GM19351 (cell line): ENCODE measurements around the gene ZBTB47.

Experiments
- ATAC-seq: cut with Tn5 transposase; IDR thresholded peaks from one replicate; pipeline ENCODE4 v1.9.1; 2021; ENCODE audit warnings: mild to moderate bottlenecking, moderate library complexity; ENCODE audit not compliant: unreplicated experiment

ZBTB47 gene

GRCh38 chr3:42653560-42654330 is at the start of gene ZBTB47:
TSS of gene ZBTB47 (plus strand) at chr3:42653697. CDS start at chr3:42658356, 4,659 bp downstream.
- ATAC-seq, result no peak

- no peak for ATAC-seq
Measured at GRCh38 chr3:42605546-42606173, 47.8 kb upstream of the ZBTB47 start.

GRCh38 chr3:42608581-42608980 is 44.9 kb upstream of the ZBTB47 start:
- no peak for ATAC-seq

- no peak for ATAC-seq
Measured at GRCh38 chr3:42610976-42611375, 42.5 kb upstream of the ZBTB47 start.

- ATAC-seq, result no peak
Measured at GRCh38 chr3:42612217-42612616, 41.3 kb upstream of the ZBTB47 start.

GRCh38 chr3:42612928-42613327 is 40.6 kb upstream of the ZBTB47 start:
- ATAC-seq, result peak; percentile 96

GRCh38 chr3:42613462-42613861 is 40.0 kb upstream of the ZBTB47 start:
- no peak for ATAC-seq

- no peak for ATAC-seq
Measured at GRCh38 chr3:42631620-42632019, 21.9 kb upstream of the ZBTB47 start.

GRCh38 chr3:42632146-42632545 is 21.4 kb upstream of the ZBTB47 start:
- no peak for ATAC-seq

- no peak for ATAC-seq
Measured at GRCh38 chr3:42633544-42633943, 20.0 kb upstream of the ZBTB47 start.

GRCh38 chr3:42635111-42635510 is 18.4 kb upstream of the ZBTB47 start:
- peak; percentile 62 for ATAC-seq

GRCh38 chr3:42637001-42637400 is 16.5 kb upstream of the ZBTB47 start:
- no peak for ATAC-seq

GRCh38 chr3:42638339-42638842 is 15.1 kb upstream of the ZBTB47 start:
- peak; percentile 67 for ATAC-seq

GRCh38 chr3:42639192-42639591 is 14.3 kb upstream of the ZBTB47 start:
- ATAC-seq, result no peak

GRCh38 chr3:42640129-42640528 is 13.4 kb upstream of the ZBTB47 start:
- no peak for ATAC-seq

- no peak for ATAC-seq
Measured at GRCh38 chr3:42640771-42641370, 12.6 kb upstream of the ZBTB47 start.

GRCh38 chr3:42647821-42648459 is 5.6 kb upstream of the ZBTB47 start:
- no peak for ATAC-seq

GRCh38 chr3:42649006-42649405 is 4.5 kb upstream of the ZBTB47 start:
- ATAC-seq, result no peak

- ATAC-seq, result no peak
Measured at GRCh38 chr3:42649783-42650182, 3.7 kb upstream of the ZBTB47 start.

- ATAC-seq, result no peak
Measured at GRCh38 chr3:42651248-42652091, 2.0 kb upstream of the ZBTB47 start.

- no peak for ATAC-seq
Measured at GRCh38 chr3:42652251-42652610, 1.3 kb upstream of the ZBTB47 start.
